Measurements from ENCODE around the gene EIF4E1B.

EIF4E1B gene

DNA sequence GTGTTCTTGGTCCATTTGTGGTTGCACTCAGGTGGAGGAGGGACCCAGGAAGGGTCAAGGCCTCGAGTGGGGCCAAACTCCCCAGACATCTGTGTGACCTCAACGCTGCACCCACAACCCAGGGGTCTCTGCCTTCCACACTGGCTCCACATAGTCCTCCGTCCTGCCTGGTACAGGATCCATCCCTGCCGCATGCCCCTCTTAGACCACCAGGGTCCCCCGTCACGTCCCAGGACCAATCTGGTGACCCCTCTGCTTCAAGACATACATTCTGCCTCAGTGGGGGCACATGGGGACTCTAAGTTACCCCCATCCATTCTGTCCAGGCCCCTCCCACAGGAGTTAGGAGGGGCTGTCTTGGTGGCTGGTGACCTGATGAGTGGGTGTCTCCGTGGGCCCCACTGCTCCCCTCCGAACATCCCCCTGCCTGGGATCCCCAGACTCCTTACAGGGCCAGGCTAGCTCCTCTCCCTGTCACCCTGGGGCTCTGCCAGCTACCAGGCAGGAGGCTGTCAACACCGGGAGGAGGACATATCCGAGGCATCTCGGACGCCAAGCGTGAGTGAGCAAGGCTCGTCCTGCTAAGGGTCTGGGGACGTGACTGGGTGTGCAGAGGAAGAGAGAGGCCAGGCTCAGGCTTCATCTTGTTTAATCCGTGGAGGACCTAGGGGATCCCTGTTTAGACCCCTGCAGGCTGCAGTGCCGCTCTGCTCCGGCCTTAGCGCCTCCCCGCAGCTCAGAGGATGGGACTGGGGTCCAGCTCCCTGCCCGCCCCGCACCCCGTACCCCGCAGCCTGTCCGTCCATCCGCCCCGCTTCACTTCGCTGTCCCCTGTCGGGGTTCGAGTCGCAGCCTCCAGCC, 49.1 kb downstream of the EIF4E1B start:
- no peak for ATAC-seq
- no peak for TF ChIP-seq ZFP30 (CRISPR knock-in tag; IDR thresholded peaks at IDR 0.05)
- TF ChIP-seq SNAI2 (CRISPR knock-in tag; IDR thresholded peaks at IDR 0.05) = no peak
- no peak for TF ChIP-seq TCF4 (CRISPR knock-in tag; IDR thresholded peaks at IDR 0.05; ENCODE audit: borderline replicate concordance)
- TF ChIP-seq ESRRG (CRISPR knock-in tag; IDR thresholded peaks at IDR 0.05) = no peak
- TF ChIP-seq CSDC2 (CRISPR knock-in tag; IDR thresholded peaks at IDR 0.05) = no peak
- no peak for TF ChIP-seq ZNF565 (CRISPR knock-in tag; conservative IDR thresholded peaks at IDR 0.05; ENCODE audit: low read depth)
- no peak for TF ChIP-seq ZNF8 (CRISPR knock-in tag; IDR thresholded peaks at IDR 0.05)
- TF ChIP-seq ISL1 (CRISPR knock-in tag; IDR thresholded peaks at IDR 0.05) = no peak
- TF ChIP-seq GLIS3 (CRISPR knock-in tag; IDR thresholded peaks at IDR 0.05) = no peak
- TF ChIP-seq, protein P1, sequence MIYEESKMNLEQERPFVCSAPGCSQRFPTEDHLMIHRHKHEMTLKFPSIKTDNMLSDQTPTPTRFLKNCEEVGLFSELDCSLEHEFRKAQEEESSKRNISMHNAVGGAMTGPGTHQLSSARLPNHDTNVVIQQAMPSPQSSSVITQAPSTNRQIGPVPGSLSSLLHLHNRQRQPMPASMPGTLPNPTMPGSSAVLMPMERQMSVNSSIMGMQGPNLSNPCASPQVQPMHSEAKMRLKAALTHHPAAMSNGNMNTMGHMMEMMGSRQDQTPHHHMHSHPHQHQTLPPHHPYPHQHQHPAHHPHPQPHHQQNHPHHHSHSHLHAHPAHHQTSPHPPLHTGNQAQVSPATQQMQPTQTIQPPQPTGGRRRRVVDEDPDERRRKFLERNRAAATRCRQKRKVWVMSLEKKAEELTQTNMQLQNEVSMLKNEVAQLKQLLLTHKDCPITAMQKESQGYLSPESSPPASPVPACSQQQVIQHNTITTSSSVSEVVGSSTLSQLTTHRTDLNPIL (CRISPR knock-in tag; IDR thresholded peaks at IDR 0.05; ENCODE audit: low read depth) = no peak
- TF ChIP-seq, protein P2, sequence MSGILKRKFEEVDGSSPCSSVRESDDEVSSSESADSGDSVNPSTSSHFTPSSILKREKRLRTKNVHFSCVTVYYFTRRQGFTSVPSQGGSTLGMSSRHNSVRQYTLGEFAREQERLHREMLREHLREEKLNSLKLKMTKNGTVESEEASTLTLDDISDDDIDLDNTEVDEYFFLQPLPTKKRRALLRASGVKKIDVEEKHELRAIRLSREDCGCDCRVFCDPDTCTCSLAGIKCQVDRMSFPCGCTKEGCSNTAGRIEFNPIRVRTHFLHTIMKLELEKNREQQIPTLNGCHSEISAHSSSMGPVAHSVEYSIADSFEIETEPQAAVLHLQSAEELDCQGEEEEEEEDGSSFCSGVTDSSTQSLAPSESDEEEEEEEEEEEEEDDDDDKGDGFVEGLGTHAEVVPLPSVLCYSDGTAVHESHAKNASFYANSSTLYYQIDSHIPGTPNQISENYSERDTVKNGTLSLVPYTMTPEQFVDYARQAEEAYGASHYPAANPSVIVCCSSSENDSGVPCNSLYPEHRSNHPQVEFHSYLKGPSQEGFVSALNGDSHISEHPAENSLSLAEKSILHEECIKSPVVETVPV (CRISPR knock-in tag; IDR thresholded peaks at IDR 0.05) = no peak
- no peak for TF ChIP-seq RARB (CRISPR knock-in tag; IDR thresholded peaks at IDR 0.05)
- no peak for TF ChIP-seq ZFP3 (CRISPR knock-in tag; IDR thresholded peaks at IDR 0.05)
- TF ChIP-seq ZC3H10 (CRISPR knock-in tag; IDR thresholded peaks at IDR 0.05) = no peak
- TF ChIP-seq PPARA (CRISPR knock-in tag; IDR thresholded peaks at IDR 0.05; ENCODE audit: borderline replicate concordance) = no peak
- no peak for TF ChIP-seq TSHZ2 (CRISPR knock-in tag; IDR thresholded peaks at IDR 0.05)

GRCh38 chr5:176680226-176680563, 49.7 kb downstream of the EIF4E1B start:
- TF ChIP-seq TSHZ2 (CRISPR knock-in tag; IDR thresholded peaks at IDR 0.05) = no peak
- TF ChIP-seq ESRRG (CRISPR knock-in tag; IDR thresholded peaks at IDR 0.05) = no peak
- TF ChIP-seq TOX (CRISPR knock-in tag; IDR thresholded peaks at IDR 0.05; ENCODE audit: borderline replicate concordance) = no peak
- TF ChIP-seq BACH2 (CRISPR knock-in tag; IDR thresholded peaks at IDR 0.05; ENCODE audit: borderline replicate concordance) = no peak
- no peak for TF ChIP-seq GLIS3 (CRISPR knock-in tag; IDR thresholded peaks at IDR 0.05)
- no peak for TF ChIP-seq PPARA (CRISPR knock-in tag; IDR thresholded peaks at IDR 0.05; ENCODE audit: borderline replicate concordance)
- no peak for TF ChIP-seq TCF4 (CRISPR knock-in tag; IDR thresholded peaks at IDR 0.05; ENCODE audit: borderline replicate concordance)
- no peak for TF ChIP-seq CSDC2 (CRISPR knock-in tag; IDR thresholded peaks at IDR 0.05)
- TF ChIP-seq ZNF70 (CRISPR knock-in tag; IDR thresholded peaks at IDR 0.05) = no peak
- TF ChIP-seq PATZ1 (CRISPR knock-in tag; IDR thresholded peaks at IDR 0.05; ENCODE audit: borderline replicate concordance) = no peak
- TF ChIP-seq ZFP30 (CRISPR knock-in tag; IDR thresholded peaks at IDR 0.05) = no peak
- TF ChIP-seq, protein P2 (CRISPR knock-in tag; IDR thresholded peaks at IDR 0.05) = no peak
- TF ChIP-seq ARNTL (CRISPR knock-in tag; IDR thresholded peaks at IDR 0.05; ENCODE audit: borderline replicate concordance, low read depth) = no peak
- TF ChIP-seq ZFP3 (CRISPR knock-in tag; IDR thresholded peaks at IDR 0.05) = no peak
- TF ChIP-seq ZC3H10 (CRISPR knock-in tag; IDR thresholded peaks at IDR 0.05) = no peak
- no peak for ATAC-seq
